ENCODE data around the gene ARHGAP32.

Gene ARHGAP32

DNA sequence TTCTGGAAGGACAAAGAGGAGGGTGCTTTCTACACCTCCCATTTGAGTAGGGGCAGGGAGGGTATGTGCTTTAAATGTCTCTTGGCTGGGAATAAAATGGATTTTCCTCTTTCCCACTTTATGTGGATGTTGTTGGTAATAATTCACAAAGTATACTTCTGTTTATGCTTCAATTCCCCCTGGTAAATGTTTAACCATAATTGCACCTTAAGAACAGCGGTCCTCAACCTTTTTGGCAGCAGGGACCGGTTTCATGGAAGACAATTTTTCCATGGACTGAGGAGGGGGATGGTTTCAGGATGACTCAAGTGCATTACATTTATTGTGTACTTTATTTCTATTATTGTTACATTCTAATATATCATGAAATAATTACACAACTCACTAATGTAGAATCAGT lies 245.5 kb downstream of the ARHGAP32 start:
- H3K4me3 ChIP-seq (ENCODE audit: low read depth, low read length): no peak overlapping the region
- no peak for DNase-seq (ENCODE audit: low read depth)
- no peak for TF ChIP-seq CTCF (IDR thresholded peaks at IDR 0.05; ENCODE audit: insufficient read depth, low read depth, low read length, missing control alignments)

DNA sequence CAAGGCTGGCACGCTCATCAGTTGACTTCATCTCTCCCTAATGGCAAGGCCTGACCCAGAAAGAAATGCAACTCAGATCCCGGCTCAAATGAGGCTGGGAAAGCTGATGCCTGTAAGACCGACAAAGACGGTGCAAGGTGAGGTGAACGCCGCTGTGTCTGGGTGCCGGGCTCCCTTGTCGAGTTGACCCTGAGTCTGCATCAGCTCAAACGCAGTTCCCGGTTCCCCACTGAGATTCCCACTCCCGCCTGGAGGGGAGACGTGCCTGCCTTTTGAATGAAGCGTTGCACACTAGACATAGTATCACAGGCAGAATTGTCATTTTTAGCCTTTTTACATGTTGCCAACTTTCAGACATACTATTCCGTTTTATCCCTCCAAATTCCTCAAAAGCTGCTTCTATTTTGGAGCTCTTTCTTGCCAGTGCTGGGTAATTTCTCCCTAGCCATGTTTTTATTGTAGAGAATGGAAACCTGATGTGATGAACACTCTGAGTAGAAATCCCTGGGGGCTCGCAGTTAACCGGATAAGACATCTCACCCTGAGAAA lies 248.6 kb downstream of the ARHGAP32 start:
- DNase-seq (ENCODE audit: low read depth): no peak
- TF ChIP-seq CTCF (IDR thresholded peaks at IDR 0.05; ENCODE audit: insufficient read depth, low read depth, low read length, missing control alignments): no peak
- no peak overlapping the region for H3K4me3 ChIP-seq (ENCODE audit: low read depth, low read length)

DNA sequence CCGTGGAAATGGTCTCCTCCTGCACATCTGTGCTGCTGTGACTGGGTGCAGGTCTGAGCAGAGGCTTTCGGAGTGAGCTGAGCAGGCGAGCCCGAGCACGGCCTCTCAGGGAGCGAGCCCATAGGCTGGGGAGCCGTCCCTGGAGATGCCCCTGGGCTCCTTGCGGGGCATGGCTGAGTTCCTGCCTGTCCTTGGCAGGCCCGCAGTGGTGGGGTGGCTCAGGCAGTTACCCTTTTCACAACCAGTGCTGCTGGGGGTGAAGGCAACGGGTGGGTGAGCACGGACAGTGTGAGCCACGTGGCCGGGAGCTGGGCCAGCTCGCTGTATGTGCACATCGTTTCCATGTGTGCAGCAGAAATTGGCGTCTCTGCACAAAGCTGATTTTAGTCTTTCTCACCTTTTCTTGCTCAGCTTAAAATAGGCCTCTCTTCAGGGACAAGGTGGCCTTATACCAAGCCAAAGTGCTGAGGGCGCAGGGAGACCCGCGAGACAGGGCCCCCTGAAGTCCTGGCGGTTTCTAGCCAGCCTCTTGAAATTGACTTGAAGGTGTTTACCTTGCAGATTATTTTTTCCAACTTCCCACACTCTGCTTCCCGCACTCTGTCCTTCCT lies 249.2 kb downstream of the ARHGAP32 start, which contains the start of gene TP53AIP1:
TSS of gene TP53AIP1 (minus strand) at position 55 of the 611 bp plus-strand sequence. CDS start 5,053 bp downstream, outside the sequence.
- H3K4me3 ChIP-seq (ENCODE audit: low read depth, low read length): no peak within 1 kb of the TSS
- no peak for DNase-seq (ENCODE audit: low read depth)
- no peak for TF ChIP-seq CTCF (IDR thresholded peaks at IDR 0.05; ENCODE audit: insufficient read depth, low read depth, low read length, missing control alignments)

DNA sequence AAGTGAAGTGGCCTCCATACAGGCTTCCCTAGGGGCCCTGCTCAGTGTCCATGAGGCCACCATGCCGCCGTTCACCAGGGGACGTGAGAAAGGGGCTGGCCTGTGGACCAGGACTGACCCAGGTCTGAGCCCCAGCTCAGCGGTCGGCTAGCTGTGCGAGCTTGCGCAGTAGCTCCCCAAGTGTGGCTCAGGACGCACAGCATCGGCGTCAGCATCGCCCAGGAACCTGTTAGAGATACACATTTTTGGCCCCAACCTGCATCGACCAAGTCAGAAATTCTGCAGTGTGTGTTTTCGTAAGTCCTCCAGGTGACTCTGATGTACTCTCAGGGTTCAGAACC lies 249.9 kb downstream of the ARHGAP32 start:
- TF ChIP-seq CTCF (IDR thresholded peaks at IDR 0.05; ENCODE audit: insufficient read depth, low read depth, low read length, missing control alignments): no peak
- DNase-seq (ENCODE audit: low read depth): no peak
- H3K4me3 ChIP-seq (ENCODE audit: low read depth, low read length): no peak overlapping the region

DNA sequence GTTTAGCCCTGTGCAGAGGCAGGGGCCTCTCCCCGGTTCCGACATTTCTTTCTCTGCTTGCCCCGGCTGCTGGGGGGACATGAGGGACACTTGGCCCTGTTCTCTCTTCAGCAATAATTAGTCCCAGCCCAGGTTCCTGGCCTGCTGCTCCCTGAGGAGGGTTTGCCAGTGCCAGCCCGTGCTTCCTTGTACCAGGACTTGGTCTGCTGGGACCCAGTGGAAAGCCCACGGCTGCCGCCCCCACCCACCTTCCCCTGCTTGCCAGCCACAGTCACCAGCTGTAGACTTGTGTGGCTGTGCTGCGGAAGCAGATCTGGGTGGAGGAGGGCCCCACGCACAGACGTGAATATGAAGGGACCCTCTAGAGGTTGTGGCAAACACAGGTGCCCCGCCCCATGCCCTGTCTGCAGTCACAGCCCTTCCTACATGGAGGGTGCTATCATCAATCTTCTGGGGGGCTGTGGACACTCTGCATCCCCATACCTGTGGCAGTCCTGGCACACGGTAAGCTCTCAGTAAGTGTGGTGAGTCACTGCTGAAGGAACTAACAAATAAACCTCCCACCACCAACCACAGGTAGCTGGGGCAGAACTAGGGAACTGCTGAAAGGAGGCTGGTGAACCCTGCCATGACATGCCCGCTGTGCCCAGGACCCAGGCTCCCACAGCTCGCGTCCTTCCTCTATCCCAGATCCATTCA lies 250.4 kb downstream of the ARHGAP32 start:
- DNase-seq (ENCODE audit: low read depth): no peak
- no peak overlapping the region for H3K4me3 ChIP-seq (ENCODE audit: low read depth, low read length)
- no peak for TF ChIP-seq CTCF (IDR thresholded peaks at IDR 0.05; ENCODE audit: insufficient read depth, low read depth, low read length, missing control alignments)

DNA sequence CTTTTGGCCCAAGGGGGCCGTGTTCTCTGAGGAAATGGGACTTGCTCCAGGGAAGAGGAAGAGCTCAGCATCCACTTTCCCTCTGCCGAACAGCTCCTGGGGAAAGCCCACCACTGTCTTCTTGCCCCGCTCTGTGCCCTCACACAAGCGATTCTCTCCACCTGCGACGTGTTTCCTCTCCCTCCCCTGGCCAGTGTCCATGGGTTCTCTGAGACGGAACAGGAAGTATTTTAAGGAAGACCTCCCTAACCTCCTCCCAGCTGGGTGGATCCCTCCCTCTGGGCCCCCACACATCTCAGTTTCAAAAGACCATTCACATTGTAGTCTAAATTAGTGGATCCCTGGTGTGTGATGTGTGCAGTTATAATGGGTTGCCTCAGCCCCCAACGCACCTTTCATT lies 251.0 kb downstream of the ARHGAP32 start:
- no peak for DNase-seq (ENCODE audit: low read depth)
- no peak overlapping the region for H3K4me3 ChIP-seq (ENCODE audit: low read depth, low read length)
- TF ChIP-seq CTCF (IDR thresholded peaks at IDR 0.05; ENCODE audit: insufficient read depth, low read depth, low read length, missing control alignments): no peak

Data from GM12865 (cell line).